Activated T-cell treated with anti-CD3 and anti-CD28 coated beads, Interleukin-2, amount 50 U/mL, for 48 hours (primary cell): ENCODE results near the gene PNPO.
A peak's percentile ranks its signal among the peaks of the same experiment; 100 is the strongest.

Experiments used
- DNase-seq, 2 experiments: peaks; one replicate each; pipeline ENCODE4 v3.0.0-alpha.2; 2020

PNPO gene

GRCh38 chr17:47941246-47942095 is at the start of gene PNPO:
PNPO (plus strand) TSS chr17:47941571; CDS start chr17:47941676, 105 bp downstream.
- peak; percentile 95 for DNase-seq

DNA sequence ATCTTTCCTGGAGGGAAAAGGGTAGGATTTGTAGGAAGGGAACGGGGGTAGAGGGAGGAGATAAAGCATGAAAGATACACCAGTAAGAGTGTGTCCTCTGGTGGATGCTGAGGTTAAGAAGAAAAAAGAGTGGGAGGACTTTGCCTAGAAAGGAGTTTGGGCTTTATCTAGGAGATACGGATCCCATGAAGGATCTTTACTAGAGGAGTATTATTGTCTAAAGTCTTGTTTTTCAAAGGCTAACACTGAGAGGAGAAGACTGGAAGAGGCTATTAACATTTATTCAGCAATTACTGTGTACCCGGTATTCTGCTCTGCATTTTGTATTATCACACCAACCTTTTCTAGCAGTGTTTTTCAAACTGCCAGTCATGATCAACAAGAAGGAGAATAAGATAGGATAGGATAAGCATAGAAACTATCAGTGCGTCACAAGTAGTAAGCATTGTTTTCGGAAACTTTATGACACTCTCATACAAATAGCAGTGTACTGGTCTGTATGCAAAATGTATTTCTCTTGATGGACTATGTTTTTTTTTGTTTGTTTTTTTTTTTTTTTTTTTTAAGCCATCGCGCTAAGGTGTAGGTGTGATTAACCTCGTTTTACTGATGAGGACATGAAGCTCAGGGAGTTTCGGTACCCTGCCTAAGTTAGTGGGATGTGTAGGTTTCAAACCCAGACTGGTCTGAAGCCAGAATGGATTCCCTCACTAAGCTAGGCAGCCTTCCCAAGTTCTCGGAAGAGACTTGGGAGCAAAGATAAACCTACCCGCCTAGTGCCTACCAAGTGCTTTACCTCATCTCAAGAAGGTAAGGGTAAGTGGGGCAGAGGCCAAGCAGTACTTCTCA is 46.6 kb upstream of the PNPO start:
- no peak for DNase-seq

DNA sequence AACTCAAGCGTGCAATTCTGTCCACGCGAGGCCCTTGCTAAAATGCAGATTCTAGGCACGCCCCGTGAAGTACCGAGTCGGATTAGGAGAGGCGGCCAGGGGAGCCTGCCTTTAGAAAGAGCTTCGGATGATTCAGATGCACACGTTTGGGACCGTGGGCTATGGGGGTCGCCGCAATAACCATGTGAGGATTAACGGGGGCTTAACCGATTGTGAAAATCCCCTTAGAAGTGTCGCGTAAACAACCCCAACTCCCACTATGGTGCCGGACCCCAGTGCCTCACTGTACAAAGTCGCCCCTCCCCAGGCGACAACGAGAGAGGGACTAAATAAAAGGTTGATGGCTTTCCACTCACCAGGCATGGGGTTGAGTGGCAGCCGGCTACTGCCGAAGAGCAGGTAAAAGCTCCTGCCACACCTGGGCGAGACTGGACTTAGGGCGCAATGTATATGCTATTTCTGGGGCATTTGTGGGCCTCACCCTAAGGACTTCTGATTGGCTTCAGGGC is 46.0 kb upstream of the PNPO start:
- no peak for DNase-seq

DNA sequence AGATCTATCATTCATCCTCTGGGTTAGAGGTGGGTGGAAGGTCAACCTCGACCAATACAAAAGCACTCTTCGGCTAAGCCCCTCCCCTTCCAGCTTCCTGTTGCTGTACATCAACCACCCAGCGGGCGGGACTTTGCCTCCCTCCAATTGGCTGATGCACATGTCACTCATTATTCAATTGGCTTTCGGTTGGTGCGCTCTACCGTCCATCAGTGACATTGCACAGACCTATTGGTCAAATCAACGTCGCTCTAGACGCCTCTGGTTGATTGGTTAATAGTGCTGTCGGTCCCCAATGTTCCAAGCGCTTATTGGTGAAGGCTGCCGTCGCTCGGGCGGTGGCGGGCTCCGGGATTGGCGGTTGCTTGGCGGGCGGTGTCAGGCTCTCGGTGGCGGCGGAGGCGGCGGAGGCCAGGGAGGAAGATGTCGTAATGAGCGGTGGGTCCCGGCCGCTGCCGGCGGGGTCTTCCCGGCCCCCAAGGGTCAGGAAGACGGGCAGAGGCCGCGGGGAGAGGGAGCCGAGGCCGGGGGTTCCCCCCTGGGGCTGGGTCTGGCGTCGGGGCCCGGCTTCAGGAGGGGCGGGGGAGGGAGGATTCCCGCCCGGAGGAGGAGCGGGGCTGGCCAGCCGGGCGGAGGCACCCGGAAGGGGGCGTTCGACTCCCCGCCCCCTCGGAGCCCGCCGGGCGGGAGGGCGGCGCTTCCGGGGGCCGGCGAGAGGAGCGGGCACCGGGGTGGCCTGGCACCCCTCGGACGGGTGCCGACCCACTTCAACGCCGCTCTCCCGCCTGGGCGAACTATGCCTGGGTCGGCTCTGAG is 45.3 kb upstream of the PNPO start, which contains the start of gene SP2:
TSS of gene SP2 (plus strand) at position 381 of the 816 bp plus-strand sequence. CDS start at position 432, 51 bp downstream.
- DNase-seq, result peak; percentile 100

DNA sequence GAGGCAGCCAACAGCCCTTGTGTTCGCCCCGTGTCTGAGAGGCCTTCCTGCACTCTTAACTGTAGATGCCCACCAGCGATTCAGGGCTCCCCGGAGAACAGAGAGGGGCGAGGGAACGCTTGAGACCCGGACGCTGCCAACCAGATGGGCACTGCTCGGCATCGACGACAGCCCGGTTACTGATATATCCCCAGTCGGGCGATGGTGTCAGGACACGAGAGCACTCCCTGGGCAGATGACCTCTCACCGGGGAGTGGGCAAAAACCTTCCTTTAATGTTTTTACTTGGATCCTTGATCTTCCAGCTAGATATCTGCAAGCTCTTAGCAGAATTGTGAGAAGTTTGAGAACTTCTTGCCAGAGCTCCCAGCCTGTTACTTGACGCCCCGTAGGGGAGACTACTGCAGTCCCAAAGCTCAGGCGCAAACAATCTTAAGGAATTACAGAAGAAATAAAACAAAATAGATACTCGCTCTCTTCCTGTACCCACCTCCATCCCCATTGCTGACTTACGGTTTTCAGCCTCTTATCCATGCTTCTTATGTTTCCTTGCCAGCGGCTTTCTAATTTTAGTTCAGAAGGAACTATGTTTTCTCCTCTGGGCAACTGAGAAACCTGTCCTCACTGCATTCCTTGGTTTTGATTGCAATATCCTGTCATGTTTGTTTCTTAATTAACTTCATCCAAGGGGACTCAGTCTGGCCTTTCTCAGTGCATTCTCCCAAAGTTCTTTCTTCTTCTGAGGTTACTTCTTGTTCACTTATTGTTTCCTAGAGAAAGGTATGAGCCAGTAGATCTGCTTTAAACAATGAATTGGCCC is 44.5 kb upstream of the PNPO start:
- no peak for DNase-seq

- no peak for DNase-seq
Measured at GRCh38 chr17:47897561-47897960, 43.8 kb upstream of the PNPO start.

DNA sequence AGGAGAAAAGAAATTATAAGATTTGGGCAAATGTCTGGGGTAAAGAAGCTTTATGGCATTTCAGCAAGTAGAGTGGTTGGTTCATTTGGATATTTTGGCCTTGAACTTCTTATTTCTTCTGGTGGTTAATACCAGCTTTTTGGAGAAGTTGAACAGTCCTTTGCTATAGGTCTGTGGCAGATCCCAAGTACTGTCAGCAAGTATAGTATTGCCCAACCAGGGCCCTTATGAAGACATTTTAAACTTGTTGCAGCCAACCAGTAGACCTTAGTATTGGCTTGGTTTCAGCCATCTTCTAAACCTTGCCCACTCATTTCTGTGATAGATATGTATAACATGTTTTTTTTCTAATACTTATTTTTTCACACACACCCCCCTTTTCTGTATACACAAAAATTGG is 43.1 kb upstream of the PNPO start:
- no peak for DNase-seq

DNA sequence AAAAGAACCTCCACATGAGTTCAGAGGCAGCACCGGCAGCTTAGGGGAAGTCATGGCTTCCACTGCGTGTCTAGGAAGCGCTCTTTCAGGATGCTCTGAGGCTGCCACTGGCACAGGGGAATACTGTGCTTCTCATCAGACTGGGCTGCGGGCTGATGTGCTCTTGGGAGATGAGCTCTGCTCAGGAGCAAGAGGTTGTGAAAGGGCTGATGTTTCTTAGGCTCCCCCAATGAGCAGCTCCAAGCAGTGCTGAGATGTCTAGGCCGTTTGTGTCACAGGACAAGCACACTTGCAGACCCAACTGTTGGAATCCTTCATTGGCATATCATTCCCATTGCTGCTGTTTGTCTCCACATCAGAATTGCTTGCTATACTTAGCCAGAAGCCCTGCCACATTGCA is 41.7 kb upstream of the PNPO start:
- DNase-seq, result no peak

- DNase-seq, result no peak
Measured at GRCh38 chr17:47901423-47901822, 39.9 kb upstream of the PNPO start.

DNA sequence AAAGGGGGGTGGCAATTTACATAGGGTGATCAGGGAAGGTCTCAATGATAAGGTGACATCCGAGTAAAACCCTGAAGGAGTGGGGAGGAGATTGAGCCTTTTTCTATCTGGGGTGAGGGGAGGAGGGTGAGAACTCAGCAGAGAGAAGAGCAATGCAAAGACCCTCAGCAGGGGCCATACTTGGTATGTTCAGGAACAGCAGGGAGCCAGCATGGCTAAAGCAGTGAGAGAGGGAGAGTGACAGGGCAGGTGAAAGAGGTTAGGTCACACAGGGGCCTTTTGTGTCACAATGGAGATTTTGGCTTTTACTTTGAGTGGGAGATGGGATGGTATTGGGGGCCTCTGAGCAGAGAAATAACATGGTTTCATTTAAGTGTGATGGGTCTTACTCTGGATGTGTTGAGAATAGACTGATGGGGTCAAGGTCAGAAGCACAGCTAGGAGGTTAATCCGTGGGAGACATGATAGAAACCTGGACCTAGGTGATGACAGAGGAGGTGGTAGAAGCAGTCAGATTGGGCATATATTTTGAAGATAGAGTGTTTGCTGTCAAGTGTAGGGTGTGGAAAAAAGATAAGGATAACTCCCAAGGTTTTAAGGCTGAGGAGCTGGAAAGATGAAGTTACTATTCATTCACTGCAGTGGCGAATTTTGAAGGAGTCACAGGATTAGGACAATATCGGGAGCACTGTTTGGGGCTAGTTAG is 39.2 kb upstream of the PNPO start:
- DNase-seq, result no peak

DNA sequence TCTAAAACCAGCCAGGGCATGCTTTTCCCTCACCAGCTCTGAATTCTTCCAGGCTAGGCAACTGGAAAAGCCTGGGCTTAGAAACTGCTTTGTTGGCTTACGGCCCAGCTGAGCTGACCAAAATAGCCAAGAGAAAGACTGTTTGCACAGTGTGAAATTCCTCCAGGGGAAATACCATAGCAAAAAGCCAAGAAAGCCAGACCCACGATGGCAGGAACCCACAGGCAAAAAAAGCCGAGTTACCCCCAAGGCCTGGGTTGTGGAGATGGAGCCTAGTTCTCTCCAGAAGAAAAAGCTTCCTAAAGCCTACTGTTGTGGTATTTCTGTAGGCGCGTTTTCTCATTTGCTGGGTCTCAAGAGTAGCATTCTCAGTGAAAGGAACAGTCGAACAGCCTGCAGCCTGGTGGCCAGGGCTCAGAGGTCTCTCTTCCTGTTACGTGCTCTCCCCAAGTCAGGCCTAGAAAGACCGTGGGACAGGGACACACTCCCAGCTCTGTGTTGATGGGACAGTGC is 36.1 kb upstream of the PNPO start:
- no peak for DNase-seq

DNA sequence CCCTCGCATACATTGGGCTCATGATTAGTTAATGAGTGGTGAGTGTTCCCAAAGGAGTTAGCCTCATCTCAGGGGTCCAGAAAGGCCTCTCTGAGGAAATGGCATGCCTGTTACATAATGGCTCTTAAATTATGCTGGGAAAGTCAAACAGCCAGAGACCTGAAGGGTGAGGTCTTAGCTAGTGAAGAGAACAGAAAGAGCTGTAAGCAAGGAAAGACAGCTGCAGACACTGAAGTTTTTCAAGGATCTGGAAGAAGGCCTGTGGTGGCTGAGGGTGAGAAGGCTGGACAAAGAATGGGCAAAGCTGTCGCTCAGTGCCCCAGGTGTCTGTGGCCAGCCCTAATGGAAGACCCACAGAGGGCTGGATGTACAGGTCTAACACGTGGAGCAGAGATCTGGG is 34.9 kb upstream of the PNPO start:
- no peak for DNase-seq

- no peak for DNase-seq
Measured at GRCh38 chr17:47907932-47908562, 33.3 kb upstream of the PNPO start.

GRCh38 chr17:47913050-47913449 is 28.3 kb upstream of the PNPO start:
- DNase-seq, result no peak

- no peak for DNase-seq
Measured at GRCh38 chr17:47914306-47914948, 26.9 kb upstream of the PNPO start.

DNA sequence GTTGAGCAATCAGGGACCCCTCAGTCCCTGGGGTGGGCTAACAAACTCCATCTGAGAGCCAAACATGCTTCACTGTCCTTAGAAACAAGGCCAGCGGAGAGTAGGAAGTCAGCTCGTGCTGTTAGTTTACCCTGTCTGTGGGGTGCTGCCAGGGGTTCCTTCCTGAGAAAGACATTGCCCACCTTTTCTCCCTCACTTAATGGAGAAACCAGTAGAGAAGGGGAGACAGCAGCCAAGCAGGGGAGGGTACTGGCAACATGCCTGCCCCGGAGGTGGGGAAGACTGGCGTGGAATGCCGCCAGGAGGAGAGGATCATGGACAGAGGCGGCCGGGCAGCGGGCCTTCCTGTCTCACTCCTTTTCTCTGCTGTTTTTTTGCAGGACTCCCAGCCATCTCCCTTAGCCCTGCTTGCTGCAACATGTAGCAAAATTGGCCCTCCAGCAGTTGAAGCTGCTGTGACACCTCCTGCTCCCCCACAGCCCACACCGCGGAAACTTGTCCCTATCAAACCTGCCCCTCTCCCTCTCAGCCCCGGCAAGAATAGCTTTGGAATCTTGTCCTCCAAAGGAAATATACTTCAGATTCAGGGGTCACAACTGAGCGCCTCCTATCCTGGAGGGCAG is 25.5 kb upstream of the PNPO start:
- no peak for DNase-seq

GRCh38 chr17:47916489-47917208 is 24.7 kb upstream of the PNPO start:
- DNase-seq, result no peak

GRCh38 chr17:47917581-47917980 is 23.8 kb upstream of the PNPO start:
- no peak for DNase-seq

DNA sequence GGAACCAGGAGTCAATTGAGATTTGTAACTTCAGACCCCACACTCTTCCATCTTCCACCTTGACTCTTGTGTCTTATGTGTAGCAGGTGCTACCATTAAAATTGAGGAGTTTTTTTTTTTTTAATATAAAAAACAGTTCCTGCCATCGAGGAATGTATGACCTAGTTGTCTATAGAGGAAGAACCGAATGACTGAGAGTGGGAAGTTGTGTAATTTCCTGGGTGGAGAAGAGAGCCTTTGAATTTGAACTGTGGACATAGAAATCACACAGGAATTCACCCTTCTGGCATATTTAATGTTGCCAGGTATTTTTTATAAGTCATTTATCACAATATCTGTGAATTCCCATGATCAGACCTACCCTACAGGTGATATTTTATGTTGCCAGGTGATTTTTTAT is 23.4 kb upstream of the PNPO start:
- no peak for DNase-seq
